Right cardiac atrium (tissue), 5 donors: ENCODE data around the gene SLC1A1. TPM values are rescaled to one million over a fixed set of nuclear protein-coding genes. Genes with fewer than 3 reads are reported as not detected.
A peak's percentile ranks its signal among the peaks of the same experiment; 100 is the strongest.
"Not testable (repeated sequence)": the region's sequence is repeated elsewhere in the genome, so short reads cannot be mapped to it uniquely, and the experiment has no call there.

Experiments used
- ATAC-seq, 2 donors: fragments of 200-7000 bp; cut with Tn5 transposase; one replicate each; pipeline versions ENCODE4 v1.8.0 to v1.9.1; 2020; ENCODE audit warnings: moderate library complexity in 2 of 2, mild to moderate bottlenecking in 1 of 2
- DNase-seq, 3 donors: peaks; one replicate each; pipeline ENCODE4 v3.0.0-alpha.2; 2020
- H3K27ac ChIP-seq: one replicate; pipeline ENCODE4 v1.5.1; 2013; ENCODE audit warnings: mild to moderate bottlenecking, low read length, control low read depth, moderate library complexity
- H3K27me3 ChIP-seq: one replicate; pipeline ENCODE4 v1.6.1; 2013; ENCODE audit not compliant: control insufficient read depth, insufficient read depth
- H3K4me1 ChIP-seq: one replicate; pipeline ENCODE4 v1.6.1; 2013; ENCODE audit warnings: low read length; ENCODE audit not compliant: control insufficient read depth, insufficient read depth
- H3K4me3 ChIP-seq: one replicate; pipeline ENCODE4 v1.5.1; 2013; ENCODE audit warnings: low read length, control low read depth
- H3K9me3 ChIP-seq: one replicate; pipeline ENCODE4 v1.6.1; 2013; ENCODE audit warnings: low read length; ENCODE audit not compliant: control insufficient read depth
- WGBS: extraction: QIAGEN DNeasy Blood & Tissue Kit; methylation state at CpG from one replicate; pipeline ENCODE4 v1.1.7; 2013; 5-methylcytosine and 5-hydroxymethylcytosine counted together
- intact Hi-C, 4 donors: fragments of 100-400 bp; cut with DNase I; formaldehyde crosslinking; loops; one replicate each; pipeline versions ENCODE4 v1.11.0 to v1.14.0; 2022 to 2023
- polyA plus RNA-seq: library from polyadenylated mRNA; stranded (reverse); fragments of 200-250 nt; gene quantifications from one replicate; pipeline ENCODE4 v1.2.3, GENCODE V29; 2013
- total RNA-seq, 4 donors: library from RNA; stranded (reverse); fragmentation: NEBNext Ultra II Directional; extraction: Animal tissue kit (Norgen Biotek cat#: 25700); gene quantifications; one replicate each; pipeline ENCODE4 v1.2.1, GENCODE V29; 2021
- donor health status: healthy with polysubstance abuse.
- donor health status: DM: no; HTN: yes; CAD: no.
- donor health status: DM: no; HTN: no; CAD: no.
- donor health status: DM: no; HTN: yes; CAD: no; lungs with severe emphysema.
- donor health status: DM: yes; HTN: yes; CAD: no.

The SLC1A1 gene
- total and polyA plus RNA-seq, 5 donors, result 1.1 to 2.1 (median 1.5) TPM

- intact Hi-C loops, result no loop called here
- no peak overlapping the region for H3K4me3 ChIP-seq
- 92% methylated on average over 4 of the region's 4 CpGs for WGBS
Observed at GRCh38 chr9:4594545-4594944, 104.3 kb downstream of the SLC1A1 start.

GRCh38 chr9:4594994-4595393 is 104.7 kb downstream of the SLC1A1 start:
- Histone ChIP-seq H3K27me3 (no peaks in the 10 kb centered on the region), H3K27ac (no peak overlapping the region), H3K9me3 (no peaks in the 10 kb centered on the region), H3K4me1 (peaks cover 5% of the 10 kb centered on the region), H3K4me3 (no peak overlapping the region)
- no peak for DNase-seq
- no peak for ATAC-seq
- intact Hi-C loops, result no loop called here
- WGBS, result 89% methylated on average over 2 of the region's 2 CpGs

More at GRCh38 chr9:4594545-4594944, 104.3 kb downstream of the SLC1A1 start:
- Histone ChIP-seq H3K27me3 (no peaks in the 10 kb centered on the region), H3K9me3 (no peaks in the 10 kb centered on the region), H3K4me1 (peaks cover 5% of the 10 kb centered on the region), H3K27ac (no peak overlapping the region)
- ATAC-seq (no peak), DNase-seq (no peak)

- Histone ChIP-seq H3K9me3 (no peaks in the 10 kb centered on the region), H3K4me3 (no peak overlapping the region), H3K4me1 (no peaks in the 10 kb centered on the region), H3K27me3 (no peaks in the 10 kb centered on the region), H3K27ac (peak overlapping the region; percentile 48)
- ATAC-seq (peak; percentile 77 to 91), DNase-seq (no peak)
- intact Hi-C loops, result no loop called here
- 59% methylated on average over 11 of the region's 11 CpGs for WGBS
Observed at GRCh38 chr9:4596165-4596922, 106.1 kb downstream of the SLC1A1 start.

- H3K27ac ChIP-seq, result no peak overlapping the region
- H3K4me1 ChIP-seq, result no peaks in the 10 kb centered on the region
- DNase-seq (no peak), ATAC-seq (no peak)
- no peaks in the 10 kb centered on the region for H3K9me3 ChIP-seq
- no peaks in the 10 kb centered on the region for H3K27me3 ChIP-seq
- no peak overlapping the region for H3K4me3 ChIP-seq
- WGBS, result 88% methylated on average over 1 of the region's 1 CpG
- intact Hi-C loops, result no loop called here
Observed at GRCh38 chr9:4600368-4600767, 110.1 kb downstream of the SLC1A1 start.

- no peaks in the 10 kb centered on the region for H3K9me3 ChIP-seq
- intact Hi-C loops, result no loop called here
- H3K4me3 ChIP-seq, result no peak overlapping the region
- H3K27me3 ChIP-seq, result no peaks in the 10 kb centered on the region
- 61% methylated on average over 5 of the region's 5 CpGs for WGBS
- no peaks in the 10 kb centered on the region for H3K4me1 ChIP-seq
- no peak for DNase-seq
- no peak overlapping the region for H3K27ac ChIP-seq
- ATAC-seq, result no peak
Observed at GRCh38 chr9:4603830-4604229, 113.6 kb downstream of the SLC1A1 start.

GRCh38 chr9:4604678-4605095 is 114.4 kb downstream of the SLC1A1 start:
- intact Hi-C loops, result no loop called here
- Histone ChIP-seq H3K4me3 (no peak overlapping the region), H3K27ac (no peak overlapping the region), H3K9me3 (no peaks in the 10 kb centered on the region), H3K4me1 (no peaks in the 10 kb centered on the region), H3K27me3 (no peaks in the 10 kb centered on the region)
- DNase-seq (peak in 1 of 3 donors; percentile 17), ATAC-seq (peak in 1 of 2 donors; percentile 72)

- 81% methylated on average over 11 of the region's 15 CpGs for WGBS
- H3K4me1 ChIP-seq, ATAC-seq, intact Hi-C loops, H3K9me3 ChIP-seq, DNase-seq, H3K4me3 ChIP-seq, H3K27me3 ChIP-seq, H3K27ac ChIP-seq: not testable (repeated sequence)
Observed at GRCh38 chr9:4606033-4606432, 115.8 kb downstream of the SLC1A1 start.

- no peaks in the 10 kb centered on the region for H3K4me1 ChIP-seq
- no peaks in the 10 kb centered on the region for H3K27me3 ChIP-seq
- ATAC-seq (no peak), DNase-seq (no peak)
- no peak overlapping the region for H3K4me3 ChIP-seq
- intact Hi-C loops, result no loop called here
- no peaks in the 10 kb centered on the region for H3K9me3 ChIP-seq
- 96% methylated on average over 1 of the region's 1 CpG for WGBS
- no peak overlapping the region for H3K27ac ChIP-seq
Observed at GRCh38 chr9:4614627-4615026, 124.4 kb downstream of the SLC1A1 start.

- no peak for DNase-seq
- Histone ChIP-seq H3K27me3 (no peaks in the 10 kb centered on the region), H3K27ac (no peak overlapping the region)
Observed at GRCh38 chr9:4615251-4615650, 125.0 kb downstream of the SLC1A1 start.

GRCh38 chr9:4615778-4616177 is 125.5 kb downstream of the SLC1A1 start:
- Histone ChIP-seq H3K27me3 (no peaks in the 10 kb centered on the region), H3K4me1 (no peaks in the 10 kb centered on the region), H3K27ac (no peak overlapping the region), H3K4me3 (no peak overlapping the region), H3K9me3 (no peaks in the 10 kb centered on the region)
- 82% methylated on average over 5 of the region's 5 CpGs for WGBS
- DNase-seq (no peak), ATAC-seq (no peak)
- intact Hi-C loops, result no loop called here

More at GRCh38 chr9:4615251-4615650, 125.0 kb downstream of the SLC1A1 start:
- no peak overlapping the region for H3K4me3 ChIP-seq
- intact Hi-C loops, result no loop called here
- ATAC-seq, result no peak
- H3K9me3 ChIP-seq, result no peaks in the 10 kb centered on the region
- H3K4me1 ChIP-seq, result no peaks in the 10 kb centered on the region
- 61% methylated on average over 4 of the region's 4 CpGs for WGBS

GRCh38 chr9:4617752-4618151 is 127.5 kb downstream of the SLC1A1 start:
- Histone ChIP-seq H3K9me3 (no peaks in the 10 kb centered on the region), H3K27me3 (no peaks in the 10 kb centered on the region), H3K4me1 (no peaks in the 10 kb centered on the region), H3K4me3 (no peak overlapping the region), H3K27ac (no peak overlapping the region)
- 72% methylated on average over 3 of the region's 3 CpGs for WGBS
- intact Hi-C loops, result no loop called here
- DNase-seq (no peak), ATAC-seq (no peak)

GRCh38 chr9:4618700-4619099 is 128.4 kb downstream of the SLC1A1 start:
- 89% methylated on average over 2 of the region's 2 CpGs for WGBS
- Histone ChIP-seq H3K4me1 (no peaks in the 10 kb centered on the region), H3K4me3 (no peak overlapping the region), H3K9me3 (no peaks in the 10 kb centered on the region), H3K27ac (no peak overlapping the region), H3K27me3 (no peaks in the 10 kb centered on the region)
- ATAC-seq (no peak), DNase-seq (no peak)
- intact Hi-C loops, result no loop called here
